ENCODE data around the gene ERBB4. TPM values are rescaled to one million over a fixed set of nuclear protein-coding genes. Genes with fewer than 3 reads are reported as not detected.

The ERBB4 gene
- total RNA-seq, 1 donor from 2014 or later: 22.6 TPM

GRCh38 chr2:211451642-211452041 is 1087.0 kb downstream of the ERBB4 start:
- H3K36me3 ChIP-seq: no peaks in the 10 kb centered on the region
- no peak for TF ChIP-seq CTCF (IDR thresholded peaks at IDR 0.05)
- H3K27ac ChIP-seq: no peak overlapping the region
- no peaks in the 10 kb centered on the region for H3K4me1 ChIP-seq
- no peak overlapping the region for H3K4me3 ChIP-seq
- intact Hi-C loops (cut with DNase I): no loop called here
- H3K27me3 ChIP-seq: no peaks in the 10 kb centered on the region
- no peaks in the 10 kb centered on the region for H3K9me3 ChIP-seq
- DNase-seq (no peak), ATAC-seq (no peak)

- no peaks in the 10 kb centered on the region for H3K36me3 ChIP-seq
- intact Hi-C loops (cut with DNase I): no loop called here
These were observed 1088.8 kb downstream of the ERBB4 start for GRCh38 chr2:211449819-211450218.

GRCh38 chr2:211447548-211447947 is 1091.1 kb downstream of the ERBB4 start:
- TF ChIP-seq CTCF (IDR thresholded peaks at IDR 0.05): no peak
- Histone ChIP-seq H3K4me1 (no peaks in the 10 kb centered on the region), H3K4me3 (no peak overlapping the region), H3K36me3 (no peaks in the 10 kb centered on the region), H3K27ac (no peak overlapping the region), H3K9me3 (no peaks in the 10 kb centered on the region), H3K27me3 (no peaks in the 10 kb centered on the region)
- ATAC-seq: no peak
- no peak for DNase-seq
- intact Hi-C loops (cut with DNase I): no loop called here

More at GRCh38 chr2:211449819-211450218, 1088.8 kb downstream of the ERBB4 start:
- Histone ChIP-seq H3K27ac (no peak overlapping the region), H3K4me3 (no peak overlapping the region), H3K9me3 (no peaks in the 10 kb centered on the region), H3K4me1 (no peaks in the 10 kb centered on the region), H3K27me3 (no peaks in the 10 kb centered on the region)
- ATAC-seq (no peak), DNase-seq (no peak)
- TF ChIP-seq CTCF (IDR thresholded peaks at IDR 0.05): no peak

- DNase-seq: no peak
- ATAC-seq: no peak
- TF ChIP-seq CTCF (IDR thresholded peaks at IDR 0.05): no peak
- no peak overlapping the region for H3K27ac ChIP-seq
- H3K4me3 ChIP-seq: no peak overlapping the region
- H3K36me3 ChIP-seq: no peaks in the 10 kb centered on the region
- H3K27me3 ChIP-seq: no peaks in the 10 kb centered on the region
- H3K4me1 ChIP-seq: no peaks in the 10 kb centered on the region
- H3K9me3 ChIP-seq: no peaks in the 10 kb centered on the region
- intact Hi-C loops (cut with DNase I): no loop called here
These were observed 1098.5 kb downstream of the ERBB4 start for GRCh38 chr2:211440107-211440506.

- ATAC-seq: no peak
- no peaks in the 10 kb centered on the region for H3K9me3 ChIP-seq
- H3K4me3 ChIP-seq: no peak overlapping the region
- H3K27ac ChIP-seq: no peak overlapping the region
- no peaks in the 10 kb centered on the region for H3K27me3 ChIP-seq
- no peak for TF ChIP-seq CTCF (IDR thresholded peaks at IDR 0.05)
- no peaks in the 10 kb centered on the region for H3K4me1 ChIP-seq
- intact Hi-C loops (cut with DNase I): no loop called here
- no peaks in the 10 kb centered on the region for H3K36me3 ChIP-seq
- DNase-seq: no peak
These were observed 1099.6 kb downstream of the ERBB4 start for GRCh38 chr2:211439011-211439410.

- no peak for TF ChIP-seq CTCF (IDR thresholded peaks at IDR 0.05)
- intact Hi-C loops (cut with DNase I): no loop called here
These were observed 1101.2 kb downstream of the ERBB4 start for GRCh38 chr2:211437396-211437795.

More at GRCh38 chr2:211437396-211437795, 1101.2 kb downstream of the ERBB4 start:
- H3K4me1 ChIP-seq: no peaks in the 10 kb centered on the region
- DNase-seq (no peak), ATAC-seq (no peak)
- H3K4me3 ChIP-seq: no peak overlapping the region
- H3K9me3 ChIP-seq: no peaks in the 10 kb centered on the region
- no peaks in the 10 kb centered on the region for H3K36me3 ChIP-seq
- H3K27ac ChIP-seq: no peak overlapping the region
- no peaks in the 10 kb centered on the region for H3K27me3 ChIP-seq

All from upper lobe of right lung (tissue), 1 donor.